ENCODE results near the gene CREG2.

The CREG2 gene

DNA sequence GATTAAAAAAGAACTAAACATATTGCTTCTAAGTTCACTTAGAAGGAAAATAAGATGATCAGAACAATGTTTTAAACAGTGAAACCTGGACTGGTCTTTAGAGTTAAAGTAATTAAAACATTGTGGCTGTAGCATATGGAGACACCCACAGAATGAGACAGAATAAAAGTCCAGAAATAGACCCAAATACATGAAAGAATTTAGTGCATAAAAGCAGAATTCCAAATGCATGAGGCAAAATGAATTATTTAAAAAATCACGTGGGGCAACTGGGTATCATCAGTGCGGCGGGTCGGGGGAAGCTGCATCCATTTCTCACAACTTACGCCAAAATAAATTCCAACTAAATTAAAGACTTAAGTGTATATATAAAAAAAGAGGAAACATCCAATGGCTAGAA, 90.9 kb downstream of the CREG2 start:
- H3K4me1 ChIP-seq (ENCODE audit: control insufficient read depth, insufficient read depth, low read length, poor library complexity, severe bottlenecking), result no peaks in the 10 kb centered on the region
- no peaks in the 10 kb centered on the region for H3K9me3 ChIP-seq (ENCODE audit: control insufficient read depth, low read length)
- no peak overlapping the region for H3K4me3 ChIP-seq (ENCODE audit: extremely low read depth, insufficient read depth, low read length, poor library complexity, severe bottlenecking)
- H3K36me3 ChIP-seq (ENCODE audit: control insufficient read depth, insufficient read depth, low read length), result peaks cover 59% of the 10 kb centered on the region
- WGBS, 2 experiments (ENCODE audit: insufficient coverage in 2 of 2), result 100% methylated on average over 1 of the region's 5 CpGs; no CpG with 5 or more reads in 1 of the 2 experiments
- no peak overlapping the region for H3K27ac ChIP-seq (ENCODE audit: low read depth, low read length, severe bottlenecking)

DNA sequence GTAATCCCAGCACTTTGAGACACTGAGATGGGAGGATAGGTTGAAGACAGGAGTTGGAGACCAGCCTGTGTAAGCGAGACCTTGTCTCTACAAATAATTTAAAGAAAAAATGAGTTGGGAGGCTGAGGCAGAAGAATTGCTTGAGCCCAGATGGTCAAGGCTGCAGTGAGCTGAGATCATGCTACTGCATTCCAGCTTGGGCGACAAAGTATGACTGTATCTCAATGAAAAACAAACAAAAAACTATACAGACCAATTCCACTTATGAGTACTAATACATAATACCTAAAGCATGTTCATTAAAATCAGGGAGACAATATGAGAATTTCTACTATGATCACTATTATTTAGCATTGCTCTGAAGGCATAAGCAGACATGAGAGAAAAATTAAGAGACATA, 91.4 kb downstream of the CREG2 start:
- 80% methylated on average over 1 of the region's 2 CpGs; no CpG with 5 or more reads in 1 of the 2 experiments for WGBS, 2 experiments (ENCODE audit: insufficient coverage in 2 of 2)
- no peaks in the 10 kb centered on the region for H3K9me3 ChIP-seq (ENCODE audit: control insufficient read depth, low read length)
- H3K36me3 ChIP-seq (ENCODE audit: control insufficient read depth, insufficient read depth, low read length), result peaks cover 62% of the 10 kb centered on the region
- no peak overlapping the region for H3K27ac ChIP-seq (ENCODE audit: low read depth, low read length, severe bottlenecking)
- no peak overlapping the region for H3K4me3 ChIP-seq (ENCODE audit: extremely low read depth, insufficient read depth, low read length, poor library complexity, severe bottlenecking)
- no peaks in the 10 kb centered on the region for H3K4me1 ChIP-seq (ENCODE audit: control insufficient read depth, insufficient read depth, low read length, poor library complexity, severe bottlenecking)
